Measurements from ENCODE around the gene RNU6-8. TPM values are rescaled to one million over a fixed set of nuclear protein-coding genes. Genes with fewer than 3 reads are reported as not detected.

RNU6-8 gene
- polyA plus RNA-seq, 2 of the 4 experiments (the other 2 are of a cell fraction) = not detected

- Histone ChIP-seq H3K27ac (no peak overlapping the region), H3K4me2 (no peak overlapping the region), H3K4me1 (0 out of 3 replicates have a peak, but pooled peaks cover under 1% of the 10 kb centered on the region), H3K9me3 (no peaks in the 10 kb centered on the region), H3K4me3 (no peak overlapping the region)
- TF ChIP-seq FOXS1 (CRISPR knock-in tag; IDR thresholded peaks at IDR 0.05) (no peak), HOXA7 (CRISPR knock-in tag; IDR thresholded peaks at IDR 0.05) (no peak), SMC3 (IDR thresholded peaks at IDR 0.05) (no peak), NFE2L2 (conservative IDR thresholded peaks at IDR 0.05; ENCODE audit: low read length) (no peak), JUN (IDR thresholded peaks at IDR 0.05) (no peak), HMGXB4 (CRISPR knock-in tag; IDR thresholded peaks at IDR 0.05; ENCODE audit: borderline replicate concordance) (no peak), HOXB5 (CRISPR knock-in tag; IDR thresholded peaks at IDR 0.05) (no peak), RFX5 (IDR thresholded peaks at IDR 0.05) (no peak), ELK1 (IDR thresholded peaks at IDR 0.05; ENCODE audit: low read depth, low read length) (no peak), ATOH8 (CRISPR knock-in tag; IDR thresholded peaks at IDR 0.05; ENCODE audit: low read depth) (no peak), CBX8 (IDR thresholded peaks at IDR 0.05) (no peak), KDM5A (IDR thresholded peaks at IDR 0.05) (no peak), MAX (IDR thresholded peaks at IDR 0.05) (no peak), PHF8 (IDR thresholded peaks at IDR 0.05; ENCODE audit: borderline replicate concordance, low read depth) (no peak), ZFP36 (IDR thresholded peaks at IDR 0.05; ENCODE audit: borderline replicate concordance, partially characterized antibody) (no peak), EP300 (IDR thresholded peaks at IDR 0.05) (no peak), EHMT2 (IDR thresholded peaks at IDR 0.05; ENCODE audit: low read depth) (no peak)
- ATAC-seq = no peak
- ChIA-PET CTCF (interaction anchor here (1.2 to 1.3 kb wide), 3 partner anchors 43 to 49 kb away, joined by 3 to 5 read pairs (median 3); no protein-coding TSS in a partner anchor), POLR2A (no interaction called here)
- no peak for DNase-seq (ENCODE audit: low read depth in 1 of 2, low spot score in 1 of 2)
- FAIRE-seq = no peak
Measured at GRCh38 chr14:32209471-32209870, 6.4 kb upstream of the RNU6-8 start.

GRCh38 chr14:32208490-32208889 lies 5.4 kb upstream of the RNU6-8 start:
- no peak overlapping the region for H3K4me2 ChIP-seq
- no peak for ATAC-seq
- no peak for FAIRE-seq
- 97% methylated on average over 3 of the region's 3 CpGs for WGBS (ENCODE audit: missing lambda C conversion rate)
- TF ChIP-seq NPAS2 (CRISPR knock-in tag; IDR thresholded peaks at IDR 0.05; ENCODE audit: borderline replicate concordance) = no peak
- no peak for TF ChIP-seq RNF2 (IDR thresholded peaks at IDR 0.05; ENCODE audit: borderline replicate concordance, low read depth)
- TF ChIP-seq HOXA7 (CRISPR knock-in tag; IDR thresholded peaks at IDR 0.05) = no peak
- no peak for TF ChIP-seq HES2 (IDR thresholded peaks at IDR 0.05)
- no peak for TF ChIP-seq SMC3 (IDR thresholded peaks at IDR 0.05)
- peak; percentile 65 for TF ChIP-seq MAFK (IDR thresholded peaks at IDR 0.05; ENCODE audit: partially characterized antibody)
- CTCF ChIA-PET = interaction anchor here (1.2 to 2.4 kb wide), 5 partner anchors 11 to 174 kb away, joined by 3 to 11 read pairs (median 4); no protein-coding TSS in a partner anchor
- no peaks in the 10 kb centered on the region for H3K9me3 ChIP-seq
- 0 out of 3 replicates have a peak, but pooled peaks cover 5% of the 10 kb centered on the region for H3K4me1 ChIP-seq
- no peak for DNase-seq (ENCODE audit: low read depth in 1 of 2, low spot score in 1 of 2)
- POLR2A ChIA-PET = no interaction called here
- no peak overlapping the region for H3K4me3 ChIP-seq
- H3K27ac ChIP-seq = no peak overlapping the region

Data from A549 (cell line).